Liver (tissue), 9 donors: ENCODE data around the gene ITGA7. TPM values are rescaled to one million over a fixed set of nuclear protein-coding genes. Genes with fewer than 3 reads are reported as not detected.

Experiments used
- DNase-seq: peaks from one replicate; pipeline ENCODE4 v3.0.0-alpha.2; 2017; ENCODE audit warnings: low spot score
- H3K27ac ChIP-seq, 2 donors: one replicate each; pipeline ENCODE4 v1.7.0; 2013; ENCODE audit warnings: inconsistent platforms in 2 of 2, low read length in 2 of 2, control low read depth in 1 of 2, low read depth in 1 of 2, mild to moderate bottlenecking in 1 of 2
- H3K27me3 ChIP-seq, 4 donors: one replicate each; pipeline versions ENCODE4 v1.6.1 to v1.7.0; 2013; ENCODE audit warnings: low read length in 3 of 4, inconsistent platforms in 1 of 4, mild to moderate bottlenecking in 1 of 4, moderate library complexity in 1 of 4; ENCODE audit not compliant: control insufficient read depth in 4 of 4, insufficient read depth in 4 of 4
- H3K36me3 ChIP-seq, 4 donors: one replicate each; pipeline versions ENCODE4 v1.6.1 to v1.7.0; 2013; ENCODE audit warnings: low read length in 3 of 4, mild to moderate bottlenecking in 3 of 4, low read depth in 1 of 4, moderate library complexity in 1 of 4; ENCODE audit not compliant: control insufficient read depth in 4 of 4, insufficient read depth in 3 of 4
- H3K4me1 ChIP-seq, 4 donors: one replicate each; pipeline versions ENCODE4 v1.6.1 to v1.7.0; 2013; ENCODE audit warnings: low read length in 3 of 4, mild to moderate bottlenecking in 3 of 4, moderate library complexity in 1 of 4; ENCODE audit not compliant: control insufficient read depth in 4 of 4, insufficient read depth in 4 of 4
- H3K4me3 ChIP-seq, 3 donors: one replicate each; pipeline versions ENCODE4 v1.6.1 to v1.7.0; 2013; ENCODE audit warnings: low read length in 3 of 3, control low read depth in 1 of 3, low read depth in 1 of 3, mild to moderate bottlenecking in 1 of 3
- H3K9ac ChIP-seq, 2 donors: one replicate each; pipeline ENCODE4 v1.7.0; 2013; ENCODE audit warnings: low read length in 2 of 2, mild to moderate bottlenecking in 2 of 2, moderate library complexity in 2 of 2, control low read depth in 1 of 2, low read depth in 1 of 2
- H3K9me3 ChIP-seq, 4 donors: one replicate each; pipeline versions ENCODE4 v1.6.1 to v1.7.0; 2013; ENCODE audit warnings: low read length in 3 of 4; ENCODE audit not compliant: control insufficient read depth in 4 of 4
- ATF3 ChIP-seq: IDR thresholded peaks from 2 replicates; pipeline ENCODE4 v1.6.1; 2016; ENCODE audit warnings: antibody characterized with exemption
- CTCF ChIP-seq: fragments of 150-350 bp; IDR thresholded peaks from 2 replicates; pipeline ENCODE4 v1.5.1; 2017; ENCODE audit warnings: improper control_type of control experiment, low read depth, low read length; ENCODE audit not compliant: missing input control
- EGR1 ChIP-seq, 2 donors: IDR thresholded peaks; 2 replicates each; pipeline ENCODE4 v1.6.1; 2016 to 2018; ENCODE audit warnings: antibody characterized with exemption in 2 of 2, low read depth in 2 of 2
- FOXA1 ChIP-seq: IDR thresholded peaks from 2 replicates; pipeline ENCODE4 v1.6.1; 2016; ENCODE audit warnings: antibody characterized with exemption
- FOXA2 ChIP-seq: IDR thresholded peaks from 2 replicates; pipeline ENCODE4 v1.6.1; 2016; ENCODE audit warnings: antibody characterized with exemption
- GABPA ChIP-seq, 2 donors: IDR thresholded peaks in 1 of 2; conservative IDR thresholded peaks in 1 of 2; 2 replicates each; pipeline ENCODE4 v1.6.1; 2016; ENCODE audit warnings: antibody characterized with exemption in 2 of 2, mild to moderate bottlenecking in 1 of 2, moderate library complexity in 1 of 2
- HNF4A ChIP-seq, 2 donors: conservative IDR thresholded peaks; 2 replicates each; pipeline ENCODE4 v1.6.1; 2016; ENCODE audit warnings: antibody characterized with exemption in 2 of 2, mild to moderate bottlenecking in 2 of 2
- HNF4G ChIP-seq: IDR thresholded peaks from 2 replicates; pipeline ENCODE4 v1.6.1; 2016; ENCODE audit warnings: antibody characterized with exemption
- JUND ChIP-seq, 2 donors: IDR thresholded peaks; 2 replicates each; pipeline ENCODE4 v1.6.1; 2016; ENCODE audit warnings: antibody characterized with exemption in 2 of 2
- MAX ChIP-seq: IDR thresholded peaks from 2 replicates; pipeline ENCODE4 v1.6.1; 2016; ENCODE audit warnings: antibody characterized with exemption
- NR2F2 ChIP-seq: IDR thresholded peaks from 2 replicates; pipeline ENCODE4 v1.6.1; 2016; ENCODE audit warnings: antibody characterized with exemption
- RAD21 ChIP-seq, 2 donors: IDR thresholded peaks; 2 replicates each; pipeline ENCODE4 v1.6.1; 2016; ENCODE audit warnings: antibody characterized with exemption in 2 of 2, mild to moderate bottlenecking in 2 of 2
- REST ChIP-seq: IDR thresholded peaks from 2 replicates; pipeline ENCODE4 v1.6.1; 2016; ENCODE audit warnings: antibody characterized with exemption, mild to moderate bottlenecking
- RXRA ChIP-seq, 2 donors: IDR thresholded peaks; 2 replicates each; pipeline ENCODE4 v1.6.1; 2017 to 2018; ENCODE audit warnings: antibody characterized with exemption in 2 of 2, mild to moderate bottlenecking in 1 of 2
- SP1 ChIP-seq: IDR thresholded peaks from 2 replicates; pipeline ENCODE4 v1.6.1; 2018; ENCODE audit warnings: antibody characterized with exemption, mild to moderate bottlenecking
- TAF1 ChIP-seq: conservative IDR thresholded peaks from 2 replicates; pipeline ENCODE4 v1.6.1; 2016; ENCODE audit warnings: antibody characterized with exemption, mild to moderate bottlenecking
- YY1 ChIP-seq: IDR thresholded peaks from 2 replicates; pipeline ENCODE4 v1.6.1; 2016; ENCODE audit warnings: antibody characterized with exemption, mild to moderate bottlenecking
- WGBS: extraction: QIAGEN DNeasy Blood & Tissue Kit; methylation state at CpG from one replicate; pipeline ENCODE4 v1.1.7; 2013; 5-methylcytosine and 5-hydroxymethylcytosine counted together
- polyA plus RNA-seq, 2 donors: library from polyadenylated mRNA; stranded (reverse) in 1 of 2; unstranded in 1 of 2; fragments of 200-250 nt in 1 of 2; fragments of >200 nt in 1 of 2; fragmentation: Nextera tagmentation in 1 of 2; extraction: Ambion mirVana in 1 of 2; gene quantifications; one replicate each; pipeline versions ENCODE4 v1.2.1 to v1.2.3, GENCODE V29; 2013 to 2015
- total RNA-seq, 2 donors: library from RNA; depleted of rRNA; stranded (reverse); fragments of >200 nt; gene quantifications; one replicate each; pipeline ENCODE4 v1.2.3, GENCODE V29; 2014
- TF ChIP-seq, protein P1 (sequence below): IDR thresholded peaks from 2 replicates; pipeline ENCODE4 v1.6.1; 2016; ENCODE audit warnings: antibody characterized with exemption
- donor health status: healthy.
- donor health status: healthy.
- donor health status: healthy.
- donor health status: healthy.
- donor health status: healthy.

ITGA7 gene
- total and polyA plus RNA-seq, 4 donors = 0.98 to 4.9 (median 3.3) TPM

- H3K9me3 ChIP-seq = no peaks in the 10 kb centered on the region
- peaks cover 0 to 5% (median 3%) of the 10 kb centered on the region in 4 donors for H3K4me1 ChIP-seq
- DNase-seq = no peak
- H3K36me3 ChIP-seq = no peaks in the 10 kb centered on the region
- TF ChIP-seq JUND (IDR thresholded peaks at IDR 0.05) (no peak), YY1 (no peak), FOXA1 (no peak), GABPA (IDR thresholded peaks at IDR 0.05 in 1 of 2, conservative IDR thresholded peaks at IDR 0.05 in 1 of 2) (no peak), REST (no peak), HNF4A (conservative IDR thresholded peaks at IDR 0.05) (no peak), CTCF (no peak), ATF3 (no peak), RXRA (IDR thresholded peaks at IDR 0.05) (no peak), NR2F2 (no peak), TAF1 (no peak), MAX (no peak), HNF4G (no peak), RAD21 (IDR thresholded peaks at IDR 0.05) (no peak), SP1 (no peak), FOXA2 (no peak), EGR1 (IDR thresholded peaks at IDR 0.05; ENCODE audit: low read depth in 2 of 2) (no peak)
- TF ChIP-seq, protein P1, sequence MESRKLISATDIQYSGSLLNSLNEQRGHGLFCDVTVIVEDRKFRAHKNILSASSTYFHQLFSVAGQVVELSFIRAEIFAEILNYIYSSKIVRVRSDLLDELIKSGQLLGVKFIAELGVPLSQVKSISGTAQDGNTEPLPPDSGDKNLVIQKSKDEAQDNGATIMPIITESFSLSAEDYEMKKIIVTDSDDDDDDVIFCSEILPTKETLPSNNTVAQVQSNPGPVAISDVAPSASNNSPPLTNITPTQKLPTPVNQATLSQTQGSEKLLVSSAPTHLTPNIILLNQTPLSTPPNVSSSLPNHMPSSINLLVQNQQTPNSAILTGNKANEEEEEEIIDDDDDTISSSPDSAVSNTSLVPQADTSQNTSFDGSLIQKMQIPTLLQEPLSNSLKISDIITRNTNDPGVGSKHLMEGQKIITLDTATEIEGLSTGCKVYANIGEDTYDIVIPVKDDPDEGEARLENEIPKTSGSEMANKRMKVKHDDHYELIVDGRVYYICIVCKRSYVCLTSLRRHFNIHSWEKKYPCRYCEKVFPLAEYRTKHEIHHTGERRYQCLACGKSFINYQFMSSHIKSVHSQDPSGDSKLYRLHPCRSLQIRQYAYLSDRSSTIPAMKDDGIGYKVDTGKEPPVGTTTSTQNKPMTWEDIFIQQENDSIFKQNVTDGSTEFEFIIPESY = no peak
- H3K27ac ChIP-seq = no peak overlapping the region
- H3K4me3 ChIP-seq = no peak overlapping the region
- no peaks in the 10 kb centered on the region for H3K27me3 ChIP-seq
- no peak overlapping the region for H3K9ac ChIP-seq
- 90% methylated on average over 8 of the region's 8 CpGs for WGBS
Observed at GRCh38 chr12:55702861-55703260, 4.8 kb downstream of the ITGA7 start.
